ENCODE data around the gene ZFAND3. TPM values are rescaled to one million over a fixed set of nuclear protein-coding genes. Genes with fewer than 3 reads are reported as not detected.

The ZFAND3 gene
- total and polyA plus RNA-seq, 2 experiments from 2014 or later = 16.9 to 28.2 TPM

DNA sequence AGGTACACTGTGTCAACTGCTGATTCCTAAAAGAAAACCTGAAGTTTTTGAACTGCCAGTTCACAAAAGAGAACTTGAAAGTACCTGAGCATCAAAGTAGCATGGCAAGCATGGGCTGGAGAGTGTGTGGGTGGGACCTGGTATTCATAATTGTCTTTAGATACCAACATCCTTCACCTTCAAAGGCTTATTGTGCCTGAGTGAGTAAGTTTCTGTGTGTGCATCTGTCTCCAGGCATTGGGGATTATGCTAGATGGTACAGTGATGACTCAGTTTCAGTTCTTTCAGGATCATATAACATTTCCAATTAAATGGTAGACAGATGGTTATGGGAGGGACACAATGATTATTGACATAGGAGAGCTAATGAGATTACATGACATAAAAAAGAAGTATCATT, 238.5 kb downstream of the ZFAND3 start:
- Mint-ChIP-seq H3K27ac (no peak overlapping the region), H3K36me3 (ENCODE audit: low read depth) (peaks cover 4% of the 10 kb centered on the region; the same call in 1 of the 3 replicates), H3K9me3 (no peaks in the 10 kb centered on the region), H3K27me3 (ENCODE audit: insufficient read depth, low read depth, poor library complexity) (peaks cover 2% of the 10 kb centered on the region), H3K4me3 (no peak overlapping the region), H3K4me1 (peaks cover 25% of the 10 kb centered on the region)
- Histone ChIP-seq H3K9me2 (ENCODE audit: insufficient read depth) (no peaks in the 10 kb centered on the region), H3K4me2 (no peak overlapping the region), H2AFZ (no peak overlapping the region), H3K27ac (ENCODE audit: low read depth) (no peak overlapping the region), H4K20me1 (replicated peaks; ENCODE audit: insufficient read depth) (peaks cover 2% of the 10 kb centered on the region; the same call in 1 of the 2 replicates), H3F3A (replicated peaks; ENCODE audit: low read depth) (no peaks in the 10 kb centered on the region), H3K36me3 (ENCODE audit: insufficient read depth) (peaks cover 7% of the 10 kb centered on the region), H3K27me3 (ENCODE audit: insufficient read depth) (no peaks in the 10 kb centered on the region), H3K79me2 (replicated peaks; ENCODE audit: insufficient read depth) (no peaks in the 10 kb centered on the region; the same call in 1 of the 2 replicates), H3K4me1 (ENCODE audit: insufficient read depth) (peaks cover 29% of the 10 kb centered on the region), H3K4me3 (no peak overlapping the region)
- ATAC-seq (no peak), DNase-seq (ENCODE audit: low spot score) (no peak)
- TF ChIP-seq JUNB (IDR thresholded peaks at IDR 0.05; ENCODE audit: unreplicated experiment) (no peak), EZH2 (IDR thresholded peaks at IDR 0.05; ENCODE audit: low read depth, unreplicated experiment) (no peak), STAT1 (IDR thresholded peaks at IDR 0.05; ENCODE audit: unreplicated experiment) (no peak), ZNF462 (CRISPR knock-in tag; IDR thresholded peaks at IDR 0.05) (no peak), CREB1 (CRISPR knock-in tag; IDR thresholded peaks at IDR 0.05; ENCODE audit: low read depth) (no peak), NANOG (IDR thresholded peaks at IDR 0.05; ENCODE audit: borderline replicate concordance) (no peak), POLR2AphosphoS5 (IDR thresholded peaks at IDR 0.05; ENCODE audit: low read depth) (no peak), EZH2phosphoT487 (IDR thresholded peaks at IDR 0.05; ENCODE audit: unreplicated experiment) (no peak), ZNF331 (CRISPR knock-in tag; IDR thresholded peaks at IDR 0.05; ENCODE audit: low read depth) (no peak), ETS1 (IDR thresholded peaks at IDR 0.05) (no peak), ZNF114 (CRISPR knock-in tag; IDR thresholded peaks at IDR 0.05) (no peak)
- TF ChIP-seq, protein P1, sequence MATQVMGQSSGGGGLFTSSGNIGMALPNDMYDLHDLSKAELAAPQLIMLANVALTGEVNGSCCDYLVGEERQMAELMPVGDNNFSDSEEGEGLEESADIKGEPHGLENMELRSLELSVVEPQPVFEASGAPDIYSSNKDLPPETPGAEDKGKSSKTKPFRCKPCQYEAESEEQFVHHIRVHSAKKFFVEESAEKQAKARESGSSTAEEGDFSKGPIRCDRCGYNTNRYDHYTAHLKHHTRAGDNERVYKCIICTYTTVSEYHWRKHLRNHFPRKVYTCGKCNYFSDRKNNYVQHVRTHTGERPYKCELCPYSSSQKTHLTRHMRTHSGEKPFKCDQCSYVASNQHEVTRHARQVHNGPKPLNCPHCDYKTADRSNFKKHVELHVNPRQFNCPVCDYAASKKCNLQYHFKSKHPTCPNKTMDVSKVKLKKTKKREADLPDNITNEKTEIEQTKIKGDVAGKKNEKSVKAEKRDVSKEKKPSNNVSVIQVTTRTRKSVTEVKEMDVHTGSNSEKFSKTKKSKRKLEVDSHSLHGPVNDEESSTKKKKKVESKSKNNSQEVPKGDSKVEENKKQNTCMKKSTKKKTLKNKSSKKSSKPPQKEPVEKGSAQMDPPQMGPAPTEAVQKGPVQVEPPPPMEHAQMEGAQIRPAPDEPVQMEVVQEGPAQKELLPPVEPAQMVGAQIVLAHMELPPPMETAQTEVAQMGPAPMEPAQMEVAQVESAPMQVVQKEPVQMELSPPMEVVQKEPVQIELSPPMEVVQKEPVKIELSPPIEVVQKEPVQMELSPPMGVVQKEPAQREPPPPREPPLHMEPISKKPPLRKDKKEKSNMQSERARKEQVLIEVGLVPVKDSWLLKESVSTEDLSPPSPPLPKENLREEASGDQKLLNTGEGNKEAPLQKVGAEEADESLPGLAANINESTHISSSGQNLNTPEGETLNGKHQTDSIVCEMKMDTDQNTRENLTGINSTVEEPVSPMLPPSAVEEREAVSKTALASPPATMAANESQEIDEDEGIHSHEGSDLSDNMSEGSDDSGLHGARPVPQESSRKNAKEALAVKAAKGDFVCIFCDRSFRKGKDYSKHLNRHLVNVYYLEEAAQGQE (IDR thresholded peaks at IDR 0.05; ENCODE audit: unreplicated experiment) = no peak
- TF ChIP-seq, protein P2, sequence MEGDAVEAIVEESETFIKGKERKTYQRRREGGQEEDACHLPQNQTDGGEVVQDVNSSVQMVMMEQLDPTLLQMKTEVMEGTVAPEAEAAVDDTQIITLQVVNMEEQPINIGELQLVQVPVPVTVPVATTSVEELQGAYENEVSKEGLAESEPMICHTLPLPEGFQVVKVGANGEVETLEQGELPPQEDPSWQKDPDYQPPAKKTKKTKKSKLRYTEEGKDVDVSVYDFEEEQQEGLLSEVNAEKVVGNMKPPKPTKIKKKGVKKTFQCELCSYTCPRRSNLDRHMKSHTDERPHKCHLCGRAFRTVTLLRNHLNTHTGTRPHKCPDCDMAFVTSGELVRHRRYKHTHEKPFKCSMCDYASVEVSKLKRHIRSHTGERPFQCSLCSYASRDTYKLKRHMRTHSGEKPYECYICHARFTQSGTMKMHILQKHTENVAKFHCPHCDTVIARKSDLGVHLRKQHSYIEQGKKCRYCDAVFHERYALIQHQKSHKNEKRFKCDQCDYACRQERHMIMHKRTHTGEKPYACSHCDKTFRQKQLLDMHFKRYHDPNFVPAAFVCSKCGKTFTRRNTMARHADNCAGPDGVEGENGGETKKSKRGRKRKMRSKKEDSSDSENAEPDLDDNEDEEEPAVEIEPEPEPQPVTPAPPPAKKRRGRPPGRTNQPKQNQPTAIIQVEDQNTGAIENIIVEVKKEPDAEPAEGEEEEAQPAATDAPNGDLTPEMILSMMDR (conservative IDR thresholded peaks at IDR 0.05; ENCODE audit: low read depth in 2 of 2) = no peak

Data from GM23338 (cell line).